CD14-positive monocyte (primary cell): ENCODE results near the gene BATF3. TPM values are rescaled to one million over a fixed set of nuclear protein-coding genes. Genes with fewer than 3 reads are reported as not detected.

Experiments
- DNase-seq, 3 donors: peaks; one replicate each; pipeline ENCODE4 v3.0.0-alpha.2; 2011 to 2022
- H2AFZ ChIP-seq: 2 replicates; pipeline ENCODE4 v1.6.0; 2012; ENCODE audit warnings: mild to moderate bottlenecking, low read depth, low read length, inconsistent platforms; ENCODE audit not compliant: insufficient read depth, poor library complexity, severe bottlenecking
- H3K27ac ChIP-seq, 2 donors: 1 replicate in 1 of 2; 2 replicates in 1 of 2; pipeline ENCODE4 v1.5.1; 2012 to 2013; ENCODE audit warnings: low read length in 2 of 2, control low read depth in 1 of 2, inconsistent platforms in 1 of 2, low read depth in 1 of 2, mild to moderate bottlenecking in 1 of 2
- H3K27me3 ChIP-seq, 2 donors: one replicate each; pipeline versions ENCODE4 v1.6.0 to v1.6.1; 2011 to 2013; ENCODE audit warnings: low read length in 2 of 2; ENCODE audit not compliant: control insufficient read depth in 2 of 2, insufficient read depth in 2 of 2
- H3K36me3 ChIP-seq, 2 donors: replicated peaks in 1 of 2; 1 replicate in 1 of 2; 2 replicates in 1 of 2; pipeline versions ENCODE4 v1.5.1 to v1.6.1; 2012 to 2013; ENCODE audit warnings: low read length in 2 of 2, control low read depth in 1 of 2, inconsistent platforms in 1 of 2, mild to moderate bottlenecking in 1 of 2; ENCODE audit not compliant: insufficient read depth in 2 of 2, control insufficient read depth in 1 of 2
- H3K4me1 ChIP-seq, 2 donors: 1 replicate in 1 of 2; 2 replicates in 1 of 2; pipeline versions ENCODE4 v1.5.1 to v1.6.1; 2012 to 2013; ENCODE audit warnings: low read length in 2 of 2, control low read depth in 1 of 2, inconsistent platforms in 1 of 2, mild to moderate bottlenecking in 1 of 2, moderate library complexity in 1 of 2; ENCODE audit not compliant: insufficient read depth in 2 of 2, control insufficient read depth in 1 of 2
- H3K4me2 ChIP-seq: replicated peaks from 2 replicates; pipeline ENCODE3; 2012; ENCODE audit warnings: low read length, moderate library complexity, mild to moderate bottlenecking; ENCODE audit not compliant: poor library complexity, severe bottlenecking; ENCODE audit errors: extremely low read depth
- H3K4me3 ChIP-seq, 3 experiments: fragments of 200-600 bp in 1 of 3; sonication (generic) in 1 of 3; replicated peaks in 1 of 3; 1 replicate in 2 of 3; 2 replicates in 1 of 3; pipeline ENCODE4 v1.5.1; 2011 to 2013; ENCODE audit warnings: low read length in 3 of 3, mild to moderate bottlenecking in 3 of 3, control low read depth in 2 of 3, low read depth in 2 of 3, inconsistent platforms in 1 of 3, moderate library complexity in 1 of 3
- H3K79me2 ChIP-seq: 2 replicates; pipeline ENCODE4 v1.6.0; 2012; ENCODE audit warnings: mild to moderate bottlenecking, control low read depth, inconsistent platforms, low read length, moderate library complexity; ENCODE audit not compliant: insufficient read depth
- H3K9ac ChIP-seq: 2 replicates; pipeline ENCODE4 v1.6.0; 2017; ENCODE audit warnings: low read length, mild to moderate bottlenecking; ENCODE audit not compliant: insufficient read depth, poor library complexity, severe bottlenecking
- H3K9me3 ChIP-seq, 2 donors: replicated peaks in 1 of 2; 1 replicate in 1 of 2; 2 replicates in 1 of 2; pipeline versions ENCODE4 v1.5.1 to v1.6.1; 2012 to 2013; ENCODE audit warnings: low read length in 2 of 2, control low read depth in 1 of 2; ENCODE audit not compliant: control insufficient read depth in 1 of 2, insufficient read depth in 1 of 2
- H4K20me1 ChIP-seq: 2 replicates; pipeline ENCODE4 v1.6.0; 2012; ENCODE audit warnings: mild to moderate bottlenecking, low read length, control low read depth, moderate library complexity; ENCODE audit not compliant: insufficient read depth
- H3K27ac Mint-ChIP-seq, 7 donors: one replicate each; pipeline ENCODE4 v1.8.0; 2020; ENCODE audit warnings: mild to moderate bottlenecking in 7 of 7, mixed read lengths in 7 of 7, moderate library complexity in 6 of 7, inconsistent platforms in 2 of 7
- H3K27me3 Mint-ChIP-seq, 3 donors: one replicate each; pipeline ENCODE4 v1.8.0; 2021 to 2022; ENCODE audit warnings: low read depth in 3 of 3, mild to moderate bottlenecking in 3 of 3, mixed read lengths in 3 of 3, moderate library complexity in 3 of 3, inconsistent platforms in 1 of 3
- H3K36me3 Mint-ChIP-seq, 2 donors: one replicate each; pipeline ENCODE4 v1.8.0; 2020; ENCODE audit warnings: mixed read lengths in 2 of 2, inconsistent platforms in 1 of 2, mild to moderate bottlenecking in 1 of 2
- H3K4me1 Mint-ChIP-seq: one replicate; pipeline ENCODE4 v1.8.0; 2020; ENCODE audit warnings: mild to moderate bottlenecking, mixed read lengths
- H3K4me3 Mint-ChIP-seq, 2 donors: one replicate each; pipeline ENCODE4 v1.8.0; 2020; ENCODE audit warnings: mild to moderate bottlenecking in 2 of 2, mixed read lengths in 2 of 2, moderate library complexity in 1 of 2
- H3K9me3 Mint-ChIP-seq, 7 donors: one replicate each; pipeline ENCODE4 v1.8.0; 2020 to 2022; ENCODE audit warnings: mixed read lengths in 7 of 7, mild to moderate bottlenecking in 6 of 7, moderate library complexity in 6 of 7, inconsistent platforms in 2 of 7
- CTCF ChIP-seq: fragments of 200-600 bp; IDR thresholded peaks from one replicate; pipeline ENCODE4 v1.8.0; 2022; ENCODE audit warnings: antibody characterized with exemption, mild to moderate bottlenecking
- WGBS: methylation state at CpG from one replicate; pipeline ENCODE4 v1.1.5; 2013; ENCODE audit warnings: missing lambda C conversion rate; ENCODE audit not compliant: insufficient coverage; 5-methylcytosine and 5-hydroxymethylcytosine counted together
- intact Hi-C, 2 donors: fragments of 100-400 bp; cut with micrococcal nuclease; formaldehyde crosslinking; loops; one replicate each; pipeline versions ENCODE4 v1.15.0 to v1.15.1; 2023
- polyA plus RNA-seq, 3 donors: library from polyadenylated mRNA; depleted of rRNA in 1 of 3; unstranded in 2 of 3; stranded (reverse) in 1 of 3; fragments of 300-500 nt in 2 of 3; fragments of >200 nt in 1 of 3; fragmentation: Illumina TruSeq in 2 of 3; gene quantifications; 1 replicate in 2 of 3; 2 replicates in 1 of 3; pipeline ENCODE4 v1.2.3, GENCODE V29; 2012 to 2021

Gene BATF3
- polyA plus RNA-seq, 3 donors, result 9.3 to 34.7 (median 15.1) TPM

GRCh38 chr1:212651521-212651920, 48.1 kb downstream of the BATF3 start:
- peaks cover 0 to 5% (median 2%) of the 10 kb centered on the region in 3 donors for H3K27me3 Mint-ChIP-seq
- intact Hi-C loops, result no loop called here
- Histone ChIP-seq H3K4me2 (no peak overlapping the region), H3K27ac (no peak overlapping the region), H3K4me3 (no peak overlapping the region), H3K27me3 (no peaks in the 10 kb centered on the region), H3K79me2 (no peaks in the 10 kb centered on the region), H3K36me3 (no peaks in the 10 kb centered on the region), H3K4me1 (peaks cover 0 to 1% of the 10 kb centered on the region in 2 donors), H2AFZ (no peak overlapping the region), H3K9ac (no peak overlapping the region), H3K9me3 (no peaks in the 10 kb centered on the region), H4K20me1 (no peaks in the 10 kb centered on the region)
- H3K4me1 Mint-ChIP-seq, result peaks cover 4% of the 10 kb centered on the region
- no peak overlapping the region for H3K4me3 Mint-ChIP-seq
- DNase-seq, result no peak
- H3K27ac Mint-ChIP-seq, result peak overlapping the region in 1 of 7 donors; percentile 41
- WGBS, result 90% methylated on average over 4 of the region's 4 CpGs
- H3K36me3 Mint-ChIP-seq, result no peaks in the 10 kb centered on the region
- no peak for TF ChIP-seq CTCF
- H3K9me3 Mint-ChIP-seq, result peaks cover 0 to 2% (median 0%) of the 10 kb centered on the region in 7 donors

GRCh38 chr1:212650228-212650627, 49.4 kb downstream of the BATF3 start:
- DNase-seq, result no peak
- no peak overlapping the region for H3K4me3 ChIP-seq
- no peak overlapping the region for H2AFZ ChIP-seq
- no peak overlapping the region for H3K4me2 ChIP-seq
- WGBS, result 0% methylated on average over 2 of the region's 3 CpGs
- H3K36me3 ChIP-seq, result no peaks in the 10 kb centered on the region
- no peak overlapping the region for H3K9ac ChIP-seq
- no peaks in the 10 kb centered on the region for H3K9me3 ChIP-seq
- Mint-ChIP-seq H3K4me3 (no peak overlapping the region), H3K27ac (no peak overlapping the region), H3K4me1 (peaks cover 13% of the 10 kb centered on the region), H3K36me3 (no peaks in the 10 kb centered on the region), H3K27me3 (peaks cover 0 to 6% (median 2%) of the 10 kb centered on the region in 3 donors), H3K9me3 (peaks cover 0 to 2% (median 0%) of the 10 kb centered on the region in 7 donors)
- H3K27me3 ChIP-seq, result no peaks in the 10 kb centered on the region
- H3K4me1 ChIP-seq, result peaks cover 0 to 4% of the 10 kb centered on the region in 2 donors
- no peak for TF ChIP-seq CTCF
- no peak overlapping the region for H3K27ac ChIP-seq
- no peaks in the 10 kb centered on the region for H4K20me1 ChIP-seq
- intact Hi-C loops, result no loop called here
- no peaks in the 10 kb centered on the region for H3K79me2 ChIP-seq
